Karpas-422 (cell line): ENCODE measurements around the gene DPP6. TPM values are rescaled to one million over a fixed set of nuclear protein-coding genes. Genes with fewer than 3 reads are reported as not detected.

Experiments
- DNase-seq: peaks from one replicate; pipeline ENCODE4 v3.0.0-alpha.2; 2015
- H2AFZ ChIP-seq: fragments of 200-600 bp; sonication (generic); 2 replicates; pipeline ENCODE4 v1.6.1; 2014; ENCODE audit warnings: antibody characterized with exemption, low read length, mixed read lengths
- H3K27ac ChIP-seq: fragments of 200-600 bp; sonication (generic); 2 replicates; pipeline ENCODE4 v1.5.1; 2014; ENCODE audit warnings: mild to moderate bottlenecking, low read length, moderate library complexity
- H3K27me3 ChIP-seq: fragments of 200-600 bp; sonication (generic); 2 replicates; pipeline ENCODE4 v1.6.1; 2014; ENCODE audit warnings: low read length, mixed read lengths
- H3K36me3 ChIP-seq: fragments of 200-600 bp; sonication (generic); 2 replicates; pipeline ENCODE4 v1.6.1; 2014; ENCODE audit warnings: low read length, mixed read lengths; ENCODE audit not compliant: insufficient read depth
- H3K4me1 ChIP-seq: fragments of 200-600 bp; sonication (generic); 2 replicates; pipeline ENCODE4 v1.6.1; 2014; ENCODE audit warnings: mild to moderate bottlenecking, low read length, mixed read lengths
- H3K4me2 ChIP-seq: fragments of 200-600 bp; sonication (generic); 2 replicates; pipeline ENCODE4 v1.6.1; 2014; ENCODE audit warnings: low read length, low read depth, mild to moderate bottlenecking; ENCODE audit not compliant: poor library complexity, severe bottlenecking
- H3K4me3 ChIP-seq: fragments of 200-600 bp; sonication (generic); 2 replicates; pipeline ENCODE4 v1.5.1; 2014; ENCODE audit warnings: mild to moderate bottlenecking, antibody characterized with exemption, low read length, mixed read lengths
- H3K79me2 ChIP-seq: fragments of 200-600 bp; sonication (generic); 2 replicates; pipeline ENCODE4 v1.6.1; 2014; ENCODE audit warnings: mild to moderate bottlenecking, low read length, mixed read lengths
- H3K9ac ChIP-seq: fragments of 200-600 bp; sonication (generic); 2 replicates; pipeline ENCODE4 v1.6.0; 2014; ENCODE audit warnings: low read length
- H3K9me2 ChIP-seq: fragments of 200-600 bp; sonication (generic), shearing (Covaris generic); replicated peaks from 2 replicates; pipeline ENCODE4 v1.6.0; 2014; ENCODE audit warnings: mild to moderate bottlenecking, low read length, moderate library complexity; ENCODE audit not compliant: insufficient read depth
- H3K9me3 ChIP-seq: fragments of 300-700, 200-600 bp; sonication (generic); 2 replicates; pipeline ENCODE4 v1.6.1; 2014; ENCODE audit warnings: low read length, mixed read lengths
- H4K20me1 ChIP-seq: fragments of 200-600 bp; sonication (generic); 2 replicates; pipeline ENCODE4 v1.6.1; 2014; ENCODE audit warnings: mild to moderate bottlenecking, antibody characterized with exemption, low read length, low read depth; ENCODE audit not compliant: insufficient read depth
- total RNA-seq: library from RNA; depleted of rRNA; stranded (reverse); fragments of >200 nt; shearing (Covaris generic); gene quantifications from 2 replicates; pipeline ENCODE4 v1.2.3, GENCODE V29; 2014; ENCODE audit warnings: low replicate concordance

DPP6 gene
- total RNA-seq, 1 experiment from 2014 or later: not detected

GRCh38 chr7:154767821-154768415 is 715.7 kb downstream of the DPP6 start:
- Histone ChIP-seq H4K20me1 (no peaks in the 10 kb centered on the region), H2AFZ (no peak overlapping the region), H3K79me2 (no peaks in the 10 kb centered on the region), H3K4me3 (no peak overlapping the region), H3K4me2 (no peak overlapping the region), H3K27me3 (no peaks in the 10 kb centered on the region), H3K36me3 (no peaks in the 10 kb centered on the region), H3K4me1 (no peaks in the 10 kb centered on the region), H3K27ac (no peak overlapping the region), H3K9me2 (no peaks in the 10 kb centered on the region), H3K9me3 (no peaks in the 10 kb centered on the region), H3K9ac (no peak overlapping the region)
- no peak for DNase-seq

- H4K20me1 ChIP-seq: no peaks in the 10 kb centered on the region
- no peak overlapping the region for H3K4me2 ChIP-seq
- DNase-seq: no peak
- no peak overlapping the region for H2AFZ ChIP-seq
- H3K36me3 ChIP-seq: no peaks in the 10 kb centered on the region
- no peaks in the 10 kb centered on the region for H3K79me2 ChIP-seq
- no peaks in the 10 kb centered on the region for H3K4me1 ChIP-seq
- no peak overlapping the region for H3K4me3 ChIP-seq
- no peaks in the 10 kb centered on the region for H3K9me3 ChIP-seq
- H3K27me3 ChIP-seq: no peaks in the 10 kb centered on the region
- H3K27ac ChIP-seq: no peak overlapping the region
- H3K9me2 ChIP-seq: no peaks in the 10 kb centered on the region
- H3K9ac ChIP-seq: no peak overlapping the region
These were observed 716.8 kb downstream of the DPP6 start for GRCh38 chr7:154769001-154769400.

- Histone ChIP-seq H3K4me2 (no peak overlapping the region), H3K36me3 (no peaks in the 10 kb centered on the region), H3K9me3 (no peaks in the 10 kb centered on the region), H3K9me2 (no peaks in the 10 kb centered on the region), H3K9ac (no peak overlapping the region), H4K20me1 (no peaks in the 10 kb centered on the region), H3K27me3 (no peaks in the 10 kb centered on the region), H3K27ac (no peak overlapping the region), H3K79me2 (no peaks in the 10 kb centered on the region), H2AFZ (no peak overlapping the region), H3K4me3 (no peak overlapping the region), H3K4me1 (no peaks in the 10 kb centered on the region)
- no peak for DNase-seq
These were observed 717.3 kb downstream of the DPP6 start for GRCh38 chr7:154769527-154769926.

- Histone ChIP-seq H3K4me1 (no peaks in the 10 kb centered on the region), H3K27ac (no peak overlapping the region), H4K20me1 (no peaks in the 10 kb centered on the region), H3K9me3 (no peaks in the 10 kb centered on the region), H3K4me2 (no peak overlapping the region), H3K79me2 (no peaks in the 10 kb centered on the region), H3K9me2 (no peaks in the 10 kb centered on the region), H3K27me3 (no peaks in the 10 kb centered on the region), H3K36me3 (no peaks in the 10 kb centered on the region), H3K9ac (no peak overlapping the region), H2AFZ (no peak overlapping the region), H3K4me3 (no peak overlapping the region)
- no peak for DNase-seq
These were observed 718.2 kb downstream of the DPP6 start for GRCh38 chr7:154770361-154770760.

- Histone ChIP-seq H3K36me3 (no peaks in the 10 kb centered on the region), H3K79me2 (no peaks in the 10 kb centered on the region)
These were observed 718.8 kb downstream of the DPP6 start for GRCh38 chr7:154770962-154771361.

GRCh38 chr7:154774303-154774969 is 722.2 kb downstream of the DPP6 start:
- H3K4me2 ChIP-seq: no peak overlapping the region
- no peak overlapping the region for H3K27ac ChIP-seq
- no peak overlapping the region for H3K9ac ChIP-seq
- H3K79me2 ChIP-seq: no peaks in the 10 kb centered on the region
- H3K9me3 ChIP-seq: no peaks in the 10 kb centered on the region
- no peaks in the 10 kb centered on the region for H3K27me3 ChIP-seq
- H3K4me1 ChIP-seq: no peaks in the 10 kb centered on the region
- H4K20me1 ChIP-seq: no peaks in the 10 kb centered on the region
- no peaks in the 10 kb centered on the region for H3K9me2 ChIP-seq
- no peak overlapping the region for H3K4me3 ChIP-seq
- H2AFZ ChIP-seq: no peak overlapping the region
- no peaks in the 10 kb centered on the region for H3K36me3 ChIP-seq
- no peak for DNase-seq

More at GRCh38 chr7:154770962-154771361, 718.8 kb downstream of the DPP6 start:
- Histone ChIP-seq H3K27me3 (no peaks in the 10 kb centered on the region), H3K4me2 (no peak overlapping the region), H2AFZ (no peak overlapping the region), H3K9ac (no peak overlapping the region), H3K4me1 (no peaks in the 10 kb centered on the region), H3K9me3 (no peaks in the 10 kb centered on the region), H4K20me1 (no peaks in the 10 kb centered on the region), H3K27ac (no peak overlapping the region), H3K9me2 (no peaks in the 10 kb centered on the region), H3K4me3 (no peak overlapping the region)
- DNase-seq: no peak

- Histone ChIP-seq H3K79me2 (no peaks in the 10 kb centered on the region), H2AFZ (no peak overlapping the region), H3K4me1 (no peaks in the 10 kb centered on the region), H3K4me2 (no peak overlapping the region), H3K36me3 (no peaks in the 10 kb centered on the region), H3K4me3 (no peak overlapping the region), H3K27me3 (no peaks in the 10 kb centered on the region), H3K27ac (no peak overlapping the region), H4K20me1 (no peaks in the 10 kb centered on the region), H3K9me2 (no peaks in the 10 kb centered on the region), H3K9ac (no peak overlapping the region), H3K9me3 (no peaks in the 10 kb centered on the region)
- DNase-seq: no peak
These were observed 723.5 kb downstream of the DPP6 start for GRCh38 chr7:154775681-154776080.

GRCh38 chr7:154776350-154776749 is 724.2 kb downstream of the DPP6 start:
- Histone ChIP-seq H3K27me3 (no peaks in the 10 kb centered on the region), H3K4me3 (no peak overlapping the region), H3K4me1 (no peaks in the 10 kb centered on the region), H3K36me3 (no peaks in the 10 kb centered on the region), H3K27ac (no peak overlapping the region), H3K9ac (no peak overlapping the region), H3K9me2 (no peaks in the 10 kb centered on the region), H2AFZ (no peak overlapping the region; the same call in 1 of the 2 replicates), H3K9me3 (no peaks in the 10 kb centered on the region), H3K4me2 (no peak overlapping the region), H4K20me1 (no peaks in the 10 kb centered on the region), H3K79me2 (no peaks in the 10 kb centered on the region)
- no peak for DNase-seq
